GM12873 (cell line): ENCODE results near the gene RUNX1.

ENCODE experiments used
- TF ChIP-seq, protein P1 (sequence below): IDR thresholded peaks from 2 replicates; pipeline ENCODE4 v1.5.1; 2012; ENCODE audit warnings: low read depth, mild to moderate bottlenecking, moderate library complexity, low read length, control low read depth; ENCODE audit not compliant: insufficient read depth; ENCODE audit errors: missing control alignments

Gene RUNX1

DNA sequence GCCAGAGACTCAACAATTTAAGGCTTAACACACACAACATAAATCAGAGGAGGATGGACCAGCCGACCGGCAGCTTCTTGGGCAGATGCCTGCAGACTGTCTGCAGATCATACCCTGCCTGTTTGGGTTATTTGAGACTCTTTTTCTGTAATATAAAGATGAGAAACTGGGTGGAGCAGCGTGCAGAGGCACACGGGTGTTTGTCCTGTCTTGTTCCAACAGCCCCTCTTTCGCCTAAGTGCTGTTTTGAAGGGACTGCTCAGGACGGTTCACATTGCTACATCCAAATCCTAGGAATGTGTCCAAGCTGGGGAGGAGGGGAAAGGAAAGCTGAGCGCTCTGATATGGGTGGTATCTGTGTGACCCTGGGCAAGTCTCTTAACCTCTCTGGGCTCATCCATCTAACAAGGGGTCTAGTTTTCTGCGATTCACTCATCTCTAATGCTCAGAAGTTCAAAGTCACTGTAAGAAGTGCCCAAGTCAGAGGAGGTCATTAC lies 230.4 kb downstream of the RUNX1 start:
- TF ChIP-seq, protein P1, sequence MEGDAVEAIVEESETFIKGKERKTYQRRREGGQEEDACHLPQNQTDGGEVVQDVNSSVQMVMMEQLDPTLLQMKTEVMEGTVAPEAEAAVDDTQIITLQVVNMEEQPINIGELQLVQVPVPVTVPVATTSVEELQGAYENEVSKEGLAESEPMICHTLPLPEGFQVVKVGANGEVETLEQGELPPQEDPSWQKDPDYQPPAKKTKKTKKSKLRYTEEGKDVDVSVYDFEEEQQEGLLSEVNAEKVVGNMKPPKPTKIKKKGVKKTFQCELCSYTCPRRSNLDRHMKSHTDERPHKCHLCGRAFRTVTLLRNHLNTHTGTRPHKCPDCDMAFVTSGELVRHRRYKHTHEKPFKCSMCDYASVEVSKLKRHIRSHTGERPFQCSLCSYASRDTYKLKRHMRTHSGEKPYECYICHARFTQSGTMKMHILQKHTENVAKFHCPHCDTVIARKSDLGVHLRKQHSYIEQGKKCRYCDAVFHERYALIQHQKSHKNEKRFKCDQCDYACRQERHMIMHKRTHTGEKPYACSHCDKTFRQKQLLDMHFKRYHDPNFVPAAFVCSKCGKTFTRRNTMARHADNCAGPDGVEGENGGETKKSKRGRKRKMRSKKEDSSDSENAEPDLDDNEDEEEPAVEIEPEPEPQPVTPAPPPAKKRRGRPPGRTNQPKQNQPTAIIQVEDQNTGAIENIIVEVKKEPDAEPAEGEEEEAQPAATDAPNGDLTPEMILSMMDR, result no peak

DNA sequence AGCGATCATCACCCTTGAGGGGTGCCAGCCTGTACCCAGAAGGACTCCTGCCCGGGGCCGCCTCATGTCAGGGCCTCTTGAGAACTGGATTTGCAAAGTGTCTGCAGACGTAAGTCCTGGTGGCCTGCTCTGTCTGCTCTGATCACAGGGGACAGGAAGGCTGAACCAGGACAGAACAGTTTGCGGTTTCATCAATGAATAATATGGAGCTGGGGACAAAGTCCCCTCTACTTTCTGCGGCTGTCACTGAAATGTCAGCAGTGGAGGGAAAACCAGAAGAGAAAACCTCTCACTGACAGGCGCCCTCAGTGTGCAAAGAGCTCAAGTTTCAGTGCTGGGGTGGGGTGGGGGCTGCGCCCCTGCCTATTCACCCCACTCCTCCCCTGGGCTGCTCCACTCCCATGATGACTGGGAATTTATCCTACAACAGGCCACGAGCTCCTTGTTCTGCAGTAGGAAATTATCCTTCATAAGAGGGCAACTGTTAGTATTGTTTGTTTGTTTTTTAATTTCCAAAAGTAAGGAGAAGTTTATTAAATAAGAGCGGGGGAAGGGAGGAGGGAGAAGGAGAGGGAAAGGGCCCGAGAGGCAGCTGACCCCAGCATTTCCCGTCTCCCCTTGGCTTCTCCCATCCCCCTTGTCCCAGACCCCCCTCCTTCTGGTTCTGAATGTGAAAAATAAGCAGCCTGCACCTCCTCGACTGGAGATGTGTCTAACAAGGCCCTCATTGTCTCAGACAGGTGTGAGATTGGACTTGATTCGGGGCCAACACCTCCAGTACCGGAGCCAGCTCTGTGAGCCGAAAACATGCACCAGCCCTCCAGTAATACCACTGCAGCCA lies 231.1 kb downstream of the RUNX1 start:
- TF ChIP-seq, protein P1, result no peak

DNA sequence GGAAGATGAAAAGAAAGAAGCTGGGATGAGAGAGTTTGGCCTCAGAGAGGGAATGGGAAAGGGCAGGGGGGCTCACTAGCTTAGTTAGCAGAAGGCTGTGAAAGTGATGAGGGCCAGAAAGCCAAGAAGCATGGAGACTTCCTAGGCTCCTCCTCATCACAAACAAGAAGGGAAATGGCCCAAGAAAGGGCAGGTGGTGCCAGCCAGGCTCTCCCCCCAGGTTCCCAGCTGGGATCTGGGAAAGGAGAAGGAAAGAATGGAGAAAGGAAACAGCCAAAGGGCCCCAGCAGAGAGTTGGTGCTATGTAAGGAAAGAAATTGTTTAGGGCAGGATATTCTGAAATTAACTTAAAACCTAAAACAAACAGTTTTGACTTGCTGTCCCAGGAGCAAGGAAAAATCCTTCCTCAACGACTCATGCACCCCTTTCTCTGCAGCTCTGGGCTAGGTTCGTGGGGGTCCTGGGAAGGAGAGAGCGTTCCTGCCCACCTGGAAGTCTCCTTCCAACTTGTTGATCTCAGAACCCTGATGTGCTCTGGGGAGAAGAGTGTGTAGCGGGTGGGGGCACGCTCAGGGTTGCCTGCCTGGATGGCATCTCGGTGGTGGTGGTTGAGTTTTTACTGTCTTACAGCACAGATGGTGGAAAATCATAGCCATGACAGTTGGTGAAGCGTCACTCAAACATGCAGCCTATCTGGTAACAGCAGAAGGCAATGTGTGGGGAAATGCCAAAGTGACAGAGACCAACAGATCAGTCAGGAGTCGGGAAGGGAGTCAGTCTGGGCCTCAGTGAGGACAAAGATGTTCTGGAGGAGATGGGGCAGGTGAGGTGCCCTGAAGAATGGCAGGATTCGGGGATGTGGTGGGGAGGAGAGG lies 233.0 kb downstream of the RUNX1 start:
- TF ChIP-seq, protein P1, result no peak

DNA sequence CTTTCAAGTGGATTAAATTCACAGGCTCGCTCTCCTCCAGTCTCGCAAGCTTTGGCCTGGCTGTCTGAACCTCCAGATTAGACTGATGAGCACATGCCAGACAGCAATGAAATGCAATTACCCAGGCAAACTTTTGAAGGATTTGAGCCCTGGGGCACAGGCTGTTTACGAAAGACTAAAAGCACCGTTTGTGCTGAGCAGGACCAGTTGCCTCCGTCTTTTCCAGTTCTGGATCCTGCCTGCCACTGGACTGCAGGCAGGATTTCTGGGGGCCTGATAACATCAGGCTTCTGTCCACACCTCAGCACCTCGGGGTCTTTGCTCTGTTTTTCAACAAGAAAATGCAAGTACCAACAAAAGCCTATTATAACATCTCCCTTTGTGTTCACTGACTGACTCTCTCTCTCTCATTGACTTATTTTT lies 234.6 kb downstream of the RUNX1 start:
- TF ChIP-seq, protein P1, result no peak

- TF ChIP-seq, protein P1, result no peak
Measured at GRCh38 chr21:34813266-34813894, 235.7 kb downstream of the RUNX1 start.

GRCh38 chr21:34812504-34813265 lies 236.4 kb downstream of the RUNX1 start:
- TF ChIP-seq, protein P1, result no peak
